GM18861 (cell line): ENCODE measurements around the gene CPT2.

Source experiments
- ATAC-seq: cut with Tn5 transposase; IDR thresholded peaks from one replicate; pipeline ENCODE4 v1.9.1; 2021; ENCODE audit not compliant: unreplicated experiment

Gene CPT2

DNA sequence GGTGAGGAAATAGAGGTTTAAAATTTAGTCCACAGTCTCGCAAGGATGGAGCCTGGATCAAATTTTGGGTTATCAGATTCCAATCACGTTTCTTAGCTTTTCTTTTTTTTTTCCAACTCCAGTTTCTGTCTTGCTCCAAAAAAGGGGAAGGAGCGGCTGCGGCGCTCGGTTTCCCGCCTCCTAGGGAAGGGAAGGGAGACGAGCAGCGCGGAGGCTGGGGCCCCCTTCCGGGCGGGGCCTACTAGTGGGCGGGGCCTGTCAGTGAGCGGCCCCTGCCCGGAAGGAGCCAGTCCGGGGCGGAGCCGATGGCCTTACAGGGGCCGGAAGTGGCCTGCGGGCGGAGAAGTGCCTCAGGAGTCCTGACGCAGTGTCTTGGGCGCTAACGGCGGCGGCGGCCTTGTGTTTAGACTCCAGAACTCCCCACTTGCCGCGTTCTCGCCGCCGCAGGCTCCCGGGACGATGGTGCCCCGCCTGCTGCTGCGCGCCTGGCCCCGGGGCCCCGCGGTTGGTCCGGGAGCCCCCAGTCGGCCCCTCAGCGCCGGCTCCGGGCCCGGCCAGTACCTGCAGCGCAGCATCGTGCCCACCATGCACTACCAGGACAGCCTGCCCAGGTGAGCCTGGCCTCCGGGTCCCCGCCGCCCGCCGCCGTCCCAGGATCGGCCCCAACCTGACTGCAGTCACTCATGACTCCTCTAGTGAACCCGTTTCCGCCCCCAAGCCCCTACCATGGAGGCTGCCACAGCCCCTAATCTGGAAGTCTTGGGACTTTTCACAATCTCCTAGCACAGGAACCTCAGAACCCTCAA is at the start of gene CPT2:
Gene CPT2 (plus strand): TSS at position 340 of the 806 bp plus-strand sequence. CDS start 120 bp downstream, at position 460.
- ATAC-seq: peak; percentile 90

DNA sequence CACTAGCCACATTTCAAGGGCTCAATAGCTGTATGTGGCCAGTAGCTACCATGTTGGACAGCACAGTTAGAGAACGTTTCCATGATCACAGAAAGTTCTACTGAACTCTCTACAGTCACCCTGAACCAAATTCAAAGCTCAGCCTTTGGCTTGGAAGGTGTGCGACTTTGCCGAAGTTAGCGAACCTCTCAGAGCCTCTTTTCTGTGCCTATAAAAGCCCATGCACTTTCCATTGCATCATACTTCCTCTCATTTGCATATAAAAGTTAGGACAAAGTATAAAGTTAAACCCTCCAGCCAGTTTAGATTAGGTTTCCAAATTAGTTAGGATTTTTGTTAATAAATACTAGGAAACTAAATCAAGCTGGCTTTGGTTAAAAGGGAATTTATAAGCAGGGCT is 49.5 kb upstream of the CPT2 start:
- ATAC-seq: no peak

DNA sequence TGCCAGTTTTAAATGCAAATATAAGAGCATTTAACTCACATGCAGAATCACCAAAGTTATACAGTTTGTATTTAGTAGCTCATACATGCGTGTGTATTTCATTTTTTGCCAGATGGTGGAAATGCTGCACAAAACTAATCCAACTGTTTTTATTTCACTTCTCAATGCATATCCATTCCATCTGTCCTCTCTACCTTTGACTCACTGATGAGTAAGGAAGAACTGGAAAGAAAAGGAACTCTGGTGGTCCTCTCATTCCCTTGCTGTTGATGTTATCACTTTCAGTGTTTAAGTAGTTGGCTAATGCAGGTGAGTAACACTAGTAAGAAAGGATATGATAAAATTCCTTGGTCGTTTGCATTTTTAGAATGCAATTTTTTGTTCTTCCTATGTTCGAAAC is 48.5 kb upstream of the CPT2 start:
- ATAC-seq: no peak

DNA sequence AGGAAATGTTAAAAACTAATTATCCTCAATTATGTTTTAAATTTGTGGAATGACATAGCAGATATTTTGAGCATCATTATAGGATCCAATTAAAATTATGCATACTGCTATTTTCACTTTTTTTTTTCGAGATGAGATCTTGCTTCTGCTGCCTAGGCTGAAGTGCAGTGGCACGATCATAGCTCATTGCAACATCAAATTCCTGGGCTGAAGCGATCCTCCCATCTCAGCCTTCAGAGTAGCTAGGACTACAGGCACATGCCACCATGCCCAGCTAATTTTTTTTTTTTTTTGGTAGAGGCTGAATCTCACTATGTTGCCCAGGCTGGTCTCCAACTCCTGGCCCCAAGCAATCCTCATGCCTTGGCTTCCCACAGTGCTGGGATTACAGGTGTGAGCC is 42.9 kb upstream of the CPT2 start:
- ATAC-seq: no peak

DNA sequence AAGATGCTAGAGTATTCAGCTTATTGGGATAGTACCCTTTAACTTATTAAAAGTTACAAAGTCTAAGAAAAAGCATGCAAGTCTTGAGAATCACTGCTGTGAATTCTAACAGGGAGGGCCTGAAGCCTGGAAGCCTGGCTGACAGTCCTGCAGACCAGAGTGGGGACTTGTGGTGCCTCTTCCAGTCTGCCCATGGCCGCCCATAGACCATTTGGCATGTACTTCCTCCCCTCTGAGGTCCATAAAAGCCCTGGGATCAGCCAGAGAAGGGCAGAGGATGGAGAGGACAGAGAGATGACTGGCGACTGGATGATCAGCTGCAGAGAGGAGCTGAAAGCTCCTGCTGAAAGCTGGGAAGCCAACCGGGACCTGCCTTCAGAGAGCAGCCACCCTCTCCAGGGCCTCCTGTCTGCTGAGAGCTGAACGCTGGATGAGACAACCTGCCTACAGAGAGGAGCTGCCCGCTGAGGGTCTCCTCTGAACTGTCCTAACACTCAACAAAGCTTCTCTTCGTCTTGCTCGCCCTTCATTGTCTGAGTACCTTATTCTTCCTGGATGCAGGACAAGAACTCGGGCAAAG is 41.7 kb upstream of the CPT2 start:
- ATAC-seq: no peak

DNA sequence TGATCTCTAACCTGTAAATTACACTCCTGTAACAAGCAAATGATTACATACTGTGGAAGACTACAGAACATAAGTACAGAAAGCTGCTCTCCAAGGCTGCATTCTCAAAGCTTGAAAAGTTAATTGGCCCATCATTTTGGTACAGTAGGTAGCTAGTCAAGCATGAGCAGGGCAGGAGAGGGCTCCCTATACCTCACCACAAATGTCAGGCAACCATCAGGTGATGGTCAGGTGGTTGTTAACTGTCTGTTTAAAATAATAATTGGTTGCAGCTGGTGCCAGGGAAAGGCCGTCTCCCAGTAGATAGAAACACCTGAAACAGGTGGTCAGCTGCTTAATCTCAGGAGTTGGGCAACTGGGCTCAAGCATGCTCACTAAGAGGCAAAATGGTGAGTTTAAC is 41.1 kb upstream of the CPT2 start:
- no peak for ATAC-seq

DNA sequence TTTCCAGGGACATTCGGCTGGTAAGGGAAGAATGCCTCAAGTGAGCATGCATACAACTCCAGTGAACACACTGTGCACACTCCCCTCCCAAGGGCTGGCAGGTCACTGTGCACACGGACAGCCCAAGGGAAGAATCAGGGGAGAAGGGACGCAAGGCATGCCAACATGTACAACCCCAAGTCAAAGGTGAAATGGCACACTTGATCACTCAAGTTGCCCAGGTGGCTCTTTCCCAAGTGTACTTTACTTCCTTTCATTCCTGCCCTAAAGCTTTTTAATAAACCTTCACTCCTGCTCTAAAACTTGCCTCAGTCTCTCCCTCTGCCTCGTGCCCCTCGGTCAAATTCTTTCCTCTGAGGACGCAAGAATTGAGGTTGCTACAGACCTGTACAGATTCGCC is 40.7 kb upstream of the CPT2 start:
- no peak for ATAC-seq

DNA sequence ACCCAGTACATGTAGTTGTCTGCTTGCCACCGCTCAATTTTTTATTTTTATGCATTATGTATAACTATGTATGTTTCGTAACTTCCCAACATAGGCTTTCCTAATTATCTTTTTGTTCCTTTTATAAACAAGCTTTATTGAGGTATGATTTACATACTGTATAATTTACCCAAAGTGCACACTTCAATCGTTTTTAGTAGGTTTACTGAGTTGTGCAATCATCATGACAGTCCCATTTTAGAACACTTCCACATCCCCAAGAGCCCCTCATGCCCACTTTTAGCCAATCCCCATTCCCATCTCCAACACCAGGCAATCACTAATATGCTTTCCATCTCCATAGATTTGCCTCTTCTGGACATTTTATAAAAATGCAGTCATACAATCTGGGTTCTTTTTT is 39.8 kb upstream of the CPT2 start:
- no peak for ATAC-seq

DNA sequence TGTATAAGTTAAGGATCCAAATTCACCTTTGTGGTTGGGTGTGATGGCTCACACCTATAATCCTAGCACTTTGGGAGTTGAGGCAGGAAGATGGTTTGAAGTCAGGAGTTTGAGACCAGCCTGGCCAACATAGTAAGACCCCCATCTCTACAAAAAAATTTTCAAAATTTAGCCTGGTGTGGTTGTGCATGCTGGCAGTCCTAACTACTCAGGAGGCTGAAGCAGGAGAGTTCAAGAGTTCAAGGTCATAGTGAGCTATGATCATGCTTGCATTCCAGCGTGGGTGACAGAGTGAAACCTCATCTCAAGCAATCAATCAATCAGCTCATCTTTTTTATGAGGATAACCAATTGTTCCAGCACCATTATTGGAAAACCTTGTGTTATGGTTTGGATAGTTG is 37.7 kb upstream of the CPT2 start:
- no peak for ATAC-seq

DNA sequence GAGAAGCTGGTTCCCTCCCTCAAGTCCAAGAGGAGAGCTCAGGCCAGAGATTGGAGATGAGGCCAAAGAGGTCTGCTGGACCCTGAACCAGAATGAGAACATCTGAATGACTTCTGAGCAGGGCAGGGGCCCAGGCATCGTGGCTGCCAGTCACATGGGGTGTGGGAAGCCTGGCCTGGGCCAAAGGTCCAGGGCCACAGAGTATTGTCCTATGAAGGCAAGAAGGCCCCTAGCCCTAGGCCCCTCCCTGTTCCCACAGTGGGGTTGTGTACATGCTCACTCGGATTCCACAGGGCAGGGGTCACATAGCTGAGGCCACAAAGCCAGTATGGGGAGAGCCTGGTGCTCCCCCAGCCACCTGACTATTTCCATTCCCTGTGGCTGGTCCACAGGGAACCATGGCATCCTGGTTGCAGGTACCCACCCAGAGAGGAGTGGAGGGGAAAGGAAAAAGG is 35.7 kb upstream of the CPT2 start:
- ATAC-seq: no peak

DNA sequence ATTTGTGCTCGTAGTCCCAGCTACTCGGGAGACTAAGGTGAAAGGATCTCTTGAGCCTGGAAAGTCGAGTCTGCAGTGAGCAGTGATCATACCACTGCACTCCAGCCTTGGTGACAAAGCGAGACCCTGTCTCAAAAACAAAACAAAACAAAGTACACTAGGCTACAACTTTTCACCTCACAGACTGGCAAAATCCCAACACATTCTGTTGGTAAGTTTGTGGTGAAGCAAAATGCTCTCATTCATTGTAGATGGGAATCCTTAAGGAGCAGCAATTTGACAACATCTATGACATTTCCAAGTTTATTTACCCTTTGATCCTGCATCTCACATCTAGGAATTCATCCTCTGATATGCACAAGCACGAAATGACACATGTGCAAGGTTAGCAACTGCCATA is 34.0 kb upstream of the CPT2 start:
- no peak for ATAC-seq

DNA sequence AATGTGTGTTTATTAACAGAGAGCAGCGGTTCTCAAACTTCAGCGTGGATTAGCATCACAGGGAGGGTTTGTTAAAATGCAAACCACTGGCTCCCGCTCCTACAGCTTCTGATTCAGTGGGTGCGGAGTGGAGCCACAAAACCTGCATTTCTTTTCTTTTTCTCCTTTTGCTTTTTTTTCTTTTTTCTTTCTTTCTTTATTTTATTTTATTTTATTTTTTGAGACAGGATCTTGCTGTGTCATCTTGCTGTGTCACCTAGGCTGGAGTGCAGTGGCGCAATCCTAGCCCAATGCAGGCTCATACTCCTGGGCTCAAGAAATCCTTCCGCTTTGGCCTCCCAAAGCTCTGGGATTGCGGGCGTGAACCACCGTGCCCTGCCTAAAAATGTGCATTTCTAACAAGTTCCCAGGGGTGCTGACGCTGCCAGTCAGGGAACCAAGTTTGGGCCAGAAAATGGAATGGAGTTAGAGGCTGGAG is 33.3 kb upstream of the CPT2 start:
- ATAC-seq: no peak

DNA sequence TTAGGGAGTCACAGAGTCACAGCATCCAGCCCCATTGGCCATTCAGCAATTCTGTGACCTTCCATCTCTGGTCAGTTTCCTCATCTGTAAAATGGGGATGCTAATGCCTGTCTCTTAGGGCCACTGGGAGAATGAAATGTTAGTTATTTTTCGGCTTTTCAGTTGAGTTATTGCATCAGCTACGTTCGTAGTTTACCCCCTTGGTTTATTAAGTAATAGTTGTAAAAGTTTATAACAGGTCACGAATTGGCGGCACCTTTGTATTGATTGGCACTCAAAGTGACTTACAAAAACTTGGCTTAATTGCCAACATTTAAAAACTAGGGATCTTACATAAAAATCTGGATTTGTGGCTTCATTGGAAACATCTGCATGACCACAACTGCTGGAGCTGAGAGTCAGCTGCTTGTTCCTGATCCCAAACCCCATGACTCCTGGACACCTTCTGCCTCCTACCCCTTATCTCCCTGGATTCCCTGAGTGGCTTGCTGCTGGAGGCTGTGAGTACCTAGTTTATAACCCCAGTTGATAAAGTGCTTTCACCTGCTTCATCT is 31.1 kb upstream of the CPT2 start:
- no peak for ATAC-seq

DNA sequence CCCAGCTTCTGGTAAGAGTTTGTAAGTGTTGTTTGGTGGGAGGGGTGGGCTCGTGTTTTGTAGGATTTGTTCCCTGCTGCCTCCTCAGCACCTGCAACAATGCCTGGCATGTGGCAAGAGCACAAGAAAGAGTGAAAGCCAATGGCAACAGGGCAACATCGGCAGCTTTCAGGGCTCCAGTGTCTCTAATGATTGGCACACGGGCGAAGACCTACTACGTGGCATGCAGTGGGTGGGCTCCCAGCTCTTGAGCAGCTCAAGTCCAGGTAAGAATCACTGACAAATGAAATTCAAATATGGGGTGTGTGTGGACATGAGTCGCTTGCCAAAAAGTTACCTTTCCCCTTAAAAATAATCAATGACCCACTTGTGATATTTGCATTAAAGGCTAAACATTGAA is 30.3 kb upstream of the CPT2 start:
- ATAC-seq: no peak

DNA sequence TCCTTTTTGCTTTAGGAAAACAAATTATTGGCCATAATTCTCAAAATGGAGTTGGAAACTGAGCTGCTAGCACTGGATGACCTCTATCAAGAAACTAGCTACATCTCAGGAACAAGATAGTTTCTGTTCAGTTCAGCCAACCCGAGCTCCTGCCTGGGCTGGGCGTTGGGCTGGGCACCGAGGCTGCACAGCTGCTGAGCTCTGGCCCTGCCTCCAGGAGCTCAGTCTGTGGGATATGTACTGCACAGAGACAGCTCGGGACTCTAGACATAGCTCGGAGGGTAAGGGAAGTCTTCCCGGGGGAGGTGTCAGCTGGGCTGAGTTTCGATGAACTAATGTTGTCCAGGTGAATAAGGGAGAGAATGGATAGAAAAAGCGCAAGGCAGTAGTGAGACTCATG is 29.7 kb upstream of the CPT2 start:
- no peak for ATAC-seq

DNA sequence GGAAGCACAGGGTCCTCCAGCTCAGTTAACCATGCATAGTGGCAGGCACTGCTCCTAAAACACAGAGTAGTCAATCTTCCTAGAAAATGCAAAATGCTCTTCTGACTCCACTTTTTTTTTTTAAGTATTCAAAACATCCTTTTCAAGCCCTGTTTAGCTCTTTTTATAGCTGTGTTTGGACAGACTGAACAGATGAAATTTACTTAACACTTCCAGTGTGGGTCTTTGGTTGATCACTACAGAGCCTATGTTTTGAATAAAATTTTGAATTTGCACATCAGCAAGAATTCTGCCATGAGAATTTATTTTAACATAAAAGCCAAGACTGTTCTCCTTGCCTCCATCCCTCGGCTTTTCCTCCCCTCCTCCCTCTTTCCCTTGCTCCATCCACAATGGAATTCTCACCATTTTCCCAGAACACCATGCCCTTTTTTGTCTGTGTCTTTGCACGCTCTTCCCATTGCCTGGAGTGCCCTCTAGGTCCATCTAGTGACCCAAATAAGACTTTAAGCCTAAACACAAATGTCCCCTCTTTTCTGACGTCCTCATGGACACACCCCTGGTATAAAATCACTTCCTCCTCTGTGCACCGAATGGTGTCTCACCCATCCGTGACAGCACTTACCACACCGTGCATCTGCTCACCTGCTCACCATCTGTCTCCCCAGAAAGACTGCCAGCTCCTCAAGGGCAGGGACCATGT is 24.0 kb upstream of the CPT2 start:
- ATAC-seq: no peak

DNA sequence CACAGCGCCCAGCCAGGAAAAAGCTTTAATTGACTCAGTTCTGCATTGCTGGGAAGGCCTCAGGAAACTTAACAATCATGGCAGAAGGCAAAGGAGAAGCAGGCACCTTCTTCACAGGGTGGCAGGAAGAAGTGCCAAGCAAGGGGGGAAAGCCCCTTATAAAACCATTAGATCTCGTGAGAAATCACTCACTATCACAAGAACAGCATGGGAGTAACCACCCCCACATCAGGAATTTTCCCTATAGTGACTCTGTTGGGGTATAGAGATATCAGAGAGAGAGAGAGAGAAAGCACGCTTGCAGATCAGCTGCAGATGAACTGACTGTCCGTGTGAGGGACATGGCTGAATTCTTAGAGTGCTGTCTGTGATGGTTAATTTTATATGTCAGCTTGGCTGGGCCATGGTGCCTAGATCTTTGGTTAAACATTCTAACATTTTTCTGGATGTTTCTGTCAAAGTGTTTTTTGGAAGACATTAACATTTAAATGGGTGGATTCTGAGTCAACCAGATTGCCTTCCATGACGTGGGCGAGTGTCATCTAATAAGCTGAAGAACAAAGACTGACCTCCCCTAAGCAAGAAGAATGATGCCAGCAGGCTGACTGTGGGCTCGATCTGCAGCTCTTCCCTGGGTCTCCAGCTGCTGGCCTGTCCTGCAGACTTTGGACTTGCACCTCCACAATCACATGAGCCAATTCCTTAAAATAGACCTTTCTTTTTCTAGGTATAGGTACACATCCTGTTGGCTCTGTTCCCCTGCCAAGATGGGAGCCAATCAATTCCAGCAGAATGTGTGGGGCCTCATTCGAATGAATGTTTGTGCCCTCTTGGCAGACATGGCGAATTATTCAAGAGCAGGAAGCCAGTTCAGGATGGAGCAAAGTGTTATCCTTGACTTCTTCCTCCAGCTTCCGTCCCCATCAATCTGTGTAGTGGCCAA is 21.4 kb upstream of the CPT2 start:
- ATAC-seq: no peak

DNA sequence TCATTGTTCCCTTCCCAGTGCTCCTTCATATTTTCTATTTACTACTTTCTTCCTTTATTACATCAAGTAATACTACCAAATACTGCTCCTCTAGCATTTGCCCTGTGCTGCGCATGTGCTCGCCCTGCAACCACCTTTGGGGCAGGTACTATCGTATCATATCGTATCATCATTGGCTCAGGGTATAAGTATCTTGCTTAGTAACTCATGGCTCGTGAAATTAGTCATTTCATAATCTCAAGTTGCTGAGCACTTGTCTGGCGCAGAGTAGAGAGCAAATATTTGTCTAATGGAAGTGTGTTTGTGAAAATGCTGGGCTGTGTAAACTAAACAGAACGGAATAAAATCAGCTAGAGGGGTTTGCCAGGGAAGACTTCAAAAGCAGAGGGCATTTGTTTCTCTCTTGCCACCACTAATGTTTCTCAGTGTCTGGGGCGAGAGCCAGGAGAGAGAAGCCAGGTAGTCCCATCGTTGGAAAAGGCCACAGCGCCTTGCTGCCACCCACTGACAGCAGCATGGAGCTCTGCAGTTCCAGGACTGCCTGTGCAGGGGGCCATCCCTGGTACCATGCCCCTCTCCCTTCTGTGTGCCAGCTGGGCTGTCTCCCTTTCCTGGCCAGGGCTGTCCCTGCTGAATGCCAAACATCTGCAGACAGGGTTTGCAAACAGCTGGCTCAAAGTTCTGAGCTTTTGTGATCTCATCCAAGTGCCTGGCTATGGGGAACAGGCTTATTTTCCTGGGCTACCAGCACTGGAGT is 20.0 kb upstream of the CPT2 start:
- no peak for ATAC-seq

DNA sequence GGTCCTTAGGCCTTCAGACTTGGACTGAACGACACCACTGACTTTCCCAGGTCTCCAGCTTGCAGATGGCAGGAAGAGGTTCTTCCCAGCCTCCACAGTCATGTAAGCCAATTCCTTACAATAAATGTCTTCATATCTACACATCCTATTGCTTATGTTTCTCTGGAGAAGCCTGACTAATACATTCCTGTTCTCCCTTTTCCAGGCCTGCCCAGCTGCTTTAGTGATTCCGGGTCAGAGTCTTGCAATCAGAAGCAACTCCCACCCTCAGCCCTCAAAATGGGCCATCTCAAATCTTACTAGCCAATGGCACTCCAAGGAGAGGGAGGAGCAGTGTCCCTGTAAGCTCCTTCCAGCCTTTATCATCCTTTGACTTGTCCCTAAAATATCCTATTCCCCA is 16.4 kb upstream of the CPT2 start:
- ATAC-seq: no peak

DNA sequence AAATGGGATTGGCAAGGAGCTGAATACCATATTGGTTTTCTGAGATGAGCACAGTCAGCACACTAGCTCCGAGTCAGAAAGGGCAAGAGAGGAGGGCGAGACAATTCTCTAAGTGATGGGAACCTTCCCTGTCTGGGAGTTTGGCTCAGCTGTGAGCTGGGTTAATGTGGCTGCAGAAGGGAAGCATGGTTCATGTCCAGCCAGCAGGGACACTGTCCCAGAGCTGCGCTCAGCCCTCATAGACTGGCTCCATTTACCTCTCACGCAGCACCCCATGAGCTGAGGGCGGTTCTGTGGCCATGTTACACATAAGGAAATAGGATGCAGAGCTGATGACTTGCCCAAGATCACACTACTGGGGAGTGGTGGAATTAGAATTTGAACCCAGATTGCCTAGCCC is 15.7 kb upstream of the CPT2 start:
- ATAC-seq: no peak
